H1 (cell line): ENCODE data around the gene SPHKAP. TPM values are rescaled to one million over a fixed set of nuclear protein-coding genes. Genes with fewer than 3 reads are reported as not detected.

ENCODE experiments used
- CTCF ChIA-PET: fragments of 300-600 bp; sonication (Branson Sonifier 250); formaldehyde crosslinking; loops from one replicate; lab custom pipeline; 2021; ENCODE audit not compliant: partially characterized antibody; lab: Charles Lee
- POLR2A ChIA-PET: fragments of 300-600 bp; sonication (Branson Sonifier 250); formaldehyde crosslinking; loops from one replicate; lab custom pipeline; 2021; ENCODE audit warnings: inconsistent platforms; ENCODE audit not compliant: partially characterized antibody; lab: Charles Lee
- DNase-seq, 2 experiments: peaks; one replicate each; pipeline versions ENCODE4 v3.0.0 to v3.0.0-alpha.2; 2010 to 2022; ENCODE audit warnings: low spot score in 2 of 2, low read depth in 1 of 2, mixed read lengths in 1 of 2
- FAIRE-seq: peaks from 2 replicates; lab custom pipeline; 2011; peaks lifted over from hg19 to GRCh38; lab: Jason Lieb, UNC
- H2AFZ ChIP-seq: 2 replicates; pipeline ENCODE4 v1.8.1; 2012; ENCODE audit warnings: low read length, inconsistent platforms
- H2AK5ac ChIP-seq: 2 replicates; pipeline ENCODE4 v1.6.1; 2013; ENCODE audit warnings: low read depth, low read length
- H2BK120ac ChIP-seq: replicated peaks from 2 replicates; pipeline ENCODE3; 2013; ENCODE audit warnings: low read depth, low read length, inconsistent platforms
- H2BK12ac ChIP-seq: 2 replicates; pipeline ENCODE4 v1.6.1; 2013; ENCODE audit warnings: low read depth, low read length
- H2BK15ac ChIP-seq: 2 replicates; pipeline ENCODE4 v1.6.1; 2013; ENCODE audit warnings: low read length
- H2BK20ac ChIP-seq: 2 replicates; pipeline ENCODE4 v1.6.1; 2013; ENCODE audit warnings: low read length
- H2BK5ac ChIP-seq: 2 replicates; pipeline ENCODE4 v1.6.1; 2013; ENCODE audit warnings: low read depth, low read length
- H3K14ac ChIP-seq: 2 replicates; pipeline ENCODE4 v1.6.1; 2013; ENCODE audit warnings: inconsistent platforms; ENCODE audit not compliant: insufficient read length
- H3K18ac ChIP-seq: 2 replicates; pipeline ENCODE4 v1.6.1; 2013; ENCODE audit warnings: low read length; ENCODE audit errors: extremely low read depth
- H3K23ac ChIP-seq: 2 replicates; pipeline ENCODE4 v1.6.1; 2013; ENCODE audit warnings: inconsistent platforms; ENCODE audit not compliant: insufficient read length
- H3K23me2 ChIP-seq: 2 replicates; pipeline ENCODE4 v1.6.1; 2013; ENCODE audit warnings: low read depth, low read length
- H3K27ac ChIP-seq: 2 replicates; pipeline ENCODE4 v1.6.1; 2011; ENCODE audit warnings: low read depth, low read length, inconsistent platforms
- H3K27me3 ChIP-seq, 4 experiments: replicated peaks in 1 of 4; 1 replicate in 1 of 4; 2 replicates in 3 of 4; pipeline versions ENCODE4 v1.6.1 to v1.8.1; 2011 to 2013; ENCODE audit warnings: low read length in 3 of 4, mild to moderate bottlenecking in 3 of 4, inconsistent platforms in 2 of 4, mixed read lengths in 2 of 4, moderate library complexity in 1 of 4; ENCODE audit not compliant: control insufficient read depth in 3 of 4, insufficient read depth in 3 of 4; ENCODE audit errors: extremely low read depth in 1 of 4
- H3K36me3 ChIP-seq, 4 experiments: 2 replicates each; pipeline versions ENCODE4 v1.6.1 to v1.8.1; 2011 to 2013; ENCODE audit warnings: mild to moderate bottlenecking in 4 of 4, low read length in 3 of 4, moderate library complexity in 2 of 4, control low read depth in 1 of 4, inconsistent platforms in 1 of 4; ENCODE audit not compliant: insufficient read depth in 4 of 4, control insufficient read depth in 2 of 4
- H3K4ac ChIP-seq: replicated peaks from 2 replicates; pipeline ENCODE3; 2013; ENCODE audit warnings: low read length, low read depth, mixed read lengths, inconsistent platforms; ENCODE audit not compliant: insufficient read length
- H3K4me1 ChIP-seq, 4 experiments: replicated peaks in 1 of 4; 1 replicate in 1 of 4; 2 replicates in 3 of 4; pipeline versions ENCODE4 v1.6.1 to v1.8.1; 2011 to 2013; ENCODE audit warnings: low read length in 3 of 4, inconsistent platforms in 2 of 4, mixed read lengths in 1 of 4; ENCODE audit not compliant: insufficient read depth in 4 of 4, control insufficient read depth in 3 of 4
- H3K4me2 ChIP-seq, 2 experiments: 2 replicates each; pipeline versions ENCODE4 v1.6.1 to v1.8.1; 2011 to 2013; ENCODE audit warnings: low read depth in 2 of 2, low read length in 2 of 2, control low read depth in 1 of 2, inconsistent platforms in 1 of 2, mild to moderate bottlenecking in 1 of 2; ENCODE audit not compliant: insufficient read depth in 1 of 2
- H3K4me3 ChIP-seq, 4 experiments: fragments of 200-600, 300-600 bp in 1 of 4; sonication (generic), shearing (Covaris generic), sonication (Bioruptor Twin) in 1 of 4; 2 replicates each; pipeline versions ENCODE4 v1.5.1 to v1.8.1; 2011 to 2016; ENCODE audit warnings: low read length in 4 of 4, low read depth in 3 of 4, control low read depth in 2 of 4, inconsistent platforms in 2 of 4, mild to moderate bottlenecking in 2 of 4, mixed read lengths in 1 of 4, moderate library complexity in 1 of 4; ENCODE audit not compliant: insufficient read depth in 2 of 4; ENCODE audit errors: extremely low read depth in 1 of 4
- H3K56ac ChIP-seq: replicated peaks from 2 replicates; pipeline ENCODE3; 2013; ENCODE audit warnings: low read depth, mild to moderate bottlenecking, mixed read lengths, low read length, inconsistent platforms; ENCODE audit not compliant: insufficient read length
- H3K79me1 ChIP-seq: 2 replicates; pipeline ENCODE4 v1.6.1; 2013; ENCODE audit warnings: low read depth, low read length, control low read depth
- H3K79me2 ChIP-seq, 2 experiments: 2 replicates each; pipeline versions ENCODE4 v1.6.1 to v1.8.1; 2012 to 2013; ENCODE audit warnings: low read length in 2 of 2, mild to moderate bottlenecking in 2 of 2, inconsistent platforms in 1 of 2; ENCODE audit not compliant: insufficient read depth in 2 of 2, control insufficient read depth in 1 of 2
- H3K9ac ChIP-seq, 4 experiments: replicated peaks in 1 of 4; 1 replicate in 1 of 4; 2 replicates in 3 of 4; pipeline versions ENCODE4 v1.6.1 to v1.8.1; 2011 to 2013; ENCODE audit warnings: low read depth in 3 of 4, low read length in 3 of 4, control low read depth in 2 of 4, mild to moderate bottlenecking in 2 of 4, moderate library complexity in 2 of 4, inconsistent platforms in 1 of 4; ENCODE audit errors: extremely low read depth in 1 of 4
- H3K9me3 ChIP-seq, 2 experiments: 2 replicates each; pipeline versions ENCODE4 v1.6.1 to v1.8.1; 2012 to 2013; ENCODE audit warnings: mild to moderate bottlenecking in 2 of 2, moderate library complexity in 2 of 2, control low read depth in 1 of 2, inconsistent platforms in 1 of 2, low read depth in 1 of 2, low read length in 1 of 2, mixed read lengths in 1 of 2; ENCODE audit not compliant: insufficient read depth in 2 of 2
- H4K20me1 ChIP-seq, 2 experiments: replicated peaks in 1 of 2; 2 replicates each; pipeline versions ENCODE3 to v1.8.1; 2011 to 2013; ENCODE audit warnings: inconsistent platforms in 2 of 2, low read length in 2 of 2, mild to moderate bottlenecking in 1 of 2; ENCODE audit not compliant: insufficient read depth in 2 of 2, control insufficient read depth in 1 of 2
- H4K5ac ChIP-seq: 2 replicates; pipeline ENCODE4 v1.6.1; 2013; ENCODE audit warnings: low read length, low read depth, mixed read lengths, inconsistent platforms; ENCODE audit not compliant: insufficient read length
- H4K8ac ChIP-seq: 2 replicates; pipeline ENCODE4 v1.8.0; 2013; ENCODE audit warnings: mild to moderate bottlenecking, moderate library complexity, low read length, inconsistent platforms; ENCODE audit not compliant: insufficient read depth; ENCODE audit errors: extremely low read depth
- H4K91ac ChIP-seq: replicated peaks from 2 replicates; pipeline ENCODE3; 2013; ENCODE audit warnings: low read length, mixed read lengths, inconsistent platforms; ENCODE audit not compliant: insufficient read length
- POLR2AphosphoS5 ChIP-seq: IDR thresholded peaks from 2 replicates; pipeline ENCODE4 v1.6.1; 2011; ENCODE audit warnings: low read depth, low read length
- RXRA ChIP-seq: IDR thresholded peaks from 2 replicates; pipeline ENCODE4 v1.6.1; 2011; ENCODE audit warnings: low read depth, mild to moderate bottlenecking, low read length, moderate library complexity; ENCODE audit not compliant: insufficient read depth
- TBP ChIP-seq: IDR thresholded peaks from 2 replicates; pipeline ENCODE4 v1.6.1; 2011; ENCODE audit warnings: low read depth, low read length, improper control_type of control experiment
- WGBS, 2 experiments: shearing (Covaris generic) in 1 of 2; methylation state at CpG; one replicate each; pipeline versions ENCODE4 v1.1.6 to v1.1.7; 2013 to 2015; ENCODE audit warnings: low lambda C conversion rate in 2 of 2, mixed read lengths in 2 of 2, inconsistent platforms in 1 of 2, low coverage in 1 of 2, missing lambda C conversion rate in 1 of 2; ENCODE audit not compliant: insufficient replicate concordance in 2 of 2, insufficient coverage in 1 of 2, insufficient read length in 1 of 2; ENCODE audit errors: extremely low coverage in 1 of 2, missing lambda C conversion rate in 1 of 2; 5-methylcytosine and 5-hydroxymethylcytosine counted together
- polyA plus RNA-seq, 7 experiments: library from polyadenylated mRNA; depleted of rRNA in 3 of 7; stranded (reverse) in 5 of 7; unstranded in 2 of 7; fragments of >200 nt in 5 of 7; fragments of 200-250 nt in 2 of 7; gene quantifications; 1 replicate in 5 of 7; 2 replicates in 1 of 7; 4 replicates in 1 of 7; pipeline versions ENCODE4 v1.2.1 to v1.2.3, GENCODE V29; 2011 to 2013; ENCODE audit warnings: missing spikeins in 2 of 7, mixed read lengths in 2 of 7
- total RNA-seq: library from RNA; stranded (reverse); fragmentation: NEBNext Ultra II Directional; extraction: Animal tissue kit (Norgen Biotek cat#: 25700); gene quantifications from 2 replicates; pipeline ENCODE4 v1.2.1, GENCODE V29; 2021
- TF ChIP-seq, protein P1 (sequence below): IDR thresholded peaks from 2 replicates; pipeline ENCODE4 v1.6.1; 2012; ENCODE audit warnings: low read length, inconsistent platforms

SPHKAP gene
- total and polyA plus RNA-seq, 2 of the 8 experiments (the other 6 are each of a cell fraction or from before 2014, with no cell fraction given) = 0.02 TPM; not detected in 1

GRCh38 chr2:228023619-228024018, 157.9 kb downstream of the SPHKAP start:
- Histone ChIP-seq H3K79me2 (no peaks in the 10 kb centered on the region), H3K4me3 (no peak overlapping the region), H3K23ac (no peak overlapping the region), H2AK5ac (no peak overlapping the region), H3K27ac (no peak overlapping the region), H2BK5ac (no peak overlapping the region), H4K5ac (no peak overlapping the region), H4K8ac (no peak overlapping the region), H4K20me1 (no peaks in the 10 kb centered on the region), H3K79me1 (no peaks in the 10 kb centered on the region), H3K4ac (no peak overlapping the region), H3K56ac (no peak overlapping the region), H3K18ac (no peak overlapping the region), H2BK120ac (no peak overlapping the region), H2AFZ (no peak overlapping the region), H3K4me1 (no peaks in the 10 kb centered on the region), H3K23me2 (no peaks in the 10 kb centered on the region), H3K27me3 (no peaks in the 10 kb centered on the region), H2BK20ac (no peak overlapping the region), H4K91ac (no peak overlapping the region), H3K9ac (no peak overlapping the region), H3K14ac (no peak overlapping the region), H3K36me3 (no peaks in the 10 kb centered on the region), H3K9me3 (no peaks in the 10 kb centered on the region), H2BK12ac (no peak overlapping the region), H3K4me2 (no peak overlapping the region), H2BK15ac (no peak overlapping the region)
- POLR2A ChIA-PET = no interaction called here
- no peak for FAIRE-seq
- TF ChIP-seq, protein P1, sequence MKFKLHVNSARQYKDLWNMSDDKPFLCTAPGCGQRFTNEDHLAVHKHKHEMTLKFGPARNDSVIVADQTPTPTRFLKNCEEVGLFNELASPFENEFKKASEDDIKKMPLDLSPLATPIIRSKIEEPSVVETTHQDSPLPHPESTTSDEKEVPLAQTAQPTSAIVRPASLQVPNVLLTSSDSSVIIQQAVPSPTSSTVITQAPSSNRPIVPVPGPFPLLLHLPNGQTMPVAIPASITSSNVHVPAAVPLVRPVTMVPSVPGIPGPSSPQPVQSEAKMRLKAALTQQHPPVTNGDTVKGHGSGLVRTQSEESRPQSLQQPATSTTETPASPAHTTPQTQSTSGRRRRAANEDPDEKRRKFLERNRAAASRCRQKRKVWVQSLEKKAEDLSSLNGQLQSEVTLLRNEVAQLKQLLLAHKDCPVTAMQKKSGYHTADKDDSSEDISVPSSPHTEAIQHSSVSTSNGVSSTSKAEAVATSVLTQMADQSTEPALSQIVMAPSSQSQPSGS = no peak
- TF ChIP-seq RXRA = no peak
- TF ChIP-seq POLR2AphosphoS5 = no peak
- no peak for TF ChIP-seq TBP
- 91% methylated on average over 6 of the region's 6 CpGs; no CpG with 5 or more reads in 1 of the 2 experiments for WGBS, 2 experiments
- DNase-seq = no peak
- CTCF ChIA-PET = interaction anchor here (3.4 kb wide), 1 partner anchor 14 kb away, joined by 15 read pairs; no protein-coding TSS in a partner anchor
